Measurements from ENCODE around the gene MLX. TPM values are rescaled to one million over a fixed set of nuclear protein-coding genes. Genes with fewer than 3 reads are reported as not detected.

MLX gene
- total and polyA plus RNA-seq, 2 of the 8 experiments (the other 6 are each of a cell fraction or from before 2014, with no cell fraction given), result 27.0 to 27.5 TPM

DNA sequence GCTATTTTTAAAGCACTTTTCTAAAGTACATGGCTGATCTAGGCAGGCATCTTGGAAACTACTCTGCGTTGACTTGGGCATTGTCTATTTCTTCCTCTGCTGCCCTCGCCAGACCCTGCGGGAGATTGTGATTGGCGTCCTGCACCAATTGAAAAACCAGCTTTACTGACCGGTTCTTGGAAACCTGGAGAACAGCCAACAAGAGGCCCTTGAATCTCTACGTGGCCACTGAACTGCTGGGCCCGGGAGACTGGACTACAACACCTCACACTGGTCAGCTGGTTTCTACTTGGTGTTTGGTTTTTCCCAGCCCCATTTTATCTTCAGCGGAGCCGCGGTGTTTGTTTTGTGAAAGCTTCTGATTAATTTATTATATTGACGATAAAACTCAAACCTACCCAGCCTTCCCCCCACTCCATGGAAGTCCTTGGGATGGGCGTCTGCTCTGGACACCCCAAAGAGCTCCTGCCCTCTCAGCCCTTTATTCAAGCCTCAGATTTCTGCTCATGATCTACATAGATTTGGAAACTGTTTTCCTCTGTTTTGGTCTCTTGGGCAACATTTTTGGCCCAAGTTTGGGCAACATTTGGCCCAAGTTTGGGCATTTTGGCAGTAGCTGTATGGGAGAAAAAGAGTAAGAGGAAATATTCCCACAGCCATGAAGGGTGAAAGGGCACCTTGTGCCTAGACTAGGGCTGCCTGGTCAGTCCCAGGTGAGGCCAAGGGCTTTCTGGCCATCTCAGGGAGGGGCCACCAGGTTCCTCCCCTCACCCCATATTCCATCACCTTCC is 4.7 kb downstream of the MLX start:
- Histone ChIP-seq H3K18ac (ENCODE audit: extremely low read depth, low read length) (no peak overlapping the region), H3K79me2 (ENCODE audit: control insufficient read depth in 1 of 2, insufficient read depth in 2 of 2, low read length in 2 of 2) (peaks cover 0 to 17% of the 10 kb centered on the region in 2 experiments; a peak in 3 of 4 replicates), H3K4me3 (ENCODE audit: extremely low read depth in 1 of 4, insufficient read depth in 2 of 4, low read depth in 3 of 4, low read length in 4 of 4) (no peak overlapping the region), H2AK5ac (ENCODE audit: low read depth, low read length) (no peak overlapping the region), H3K4me2 (ENCODE audit: insufficient read depth in 1 of 2, low read depth in 2 of 2, low read length in 2 of 2) (no peak overlapping the region), H3K27me3 (replicated peaks in 1 of 4; ENCODE audit: control insufficient read depth in 3 of 4, extremely low read depth in 1 of 4, insufficient read depth in 3 of 4, low read length in 3 of 4) (no peaks in the 10 kb centered on the region), H3K9ac (replicated peaks in 1 of 4; ENCODE audit: extremely low read depth in 1 of 4, low read depth in 3 of 4, low read length in 3 of 4) (no peak overlapping the region; a peak in 2 of 7 replicates), H4K20me1 (replicated peaks in 1 of 2; ENCODE audit: control insufficient read depth in 1 of 2, insufficient read depth in 2 of 2, low read length in 2 of 2) (peaks cover 0 to 1% of the 10 kb centered on the region in 2 experiments), H4K91ac (replicated peaks; ENCODE audit: insufficient read length, low read length) (no peak overlapping the region), H3K27ac (ENCODE audit: low read depth, low read length) (no peak overlapping the region), H3K9me3 (ENCODE audit: insufficient read depth in 2 of 2, low read depth in 1 of 2, low read length in 1 of 2) (no peaks in the 10 kb centered on the region), H2BK15ac (ENCODE audit: low read length) (no peak overlapping the region), H3K23ac (ENCODE audit: insufficient read length) (no peak overlapping the region), H4K8ac (ENCODE audit: extremely low read depth, insufficient read depth, low read length) (no peak overlapping the region; the same call in 1 of the 2 replicates), H2BK120ac (replicated peaks; ENCODE audit: low read depth, low read length) (no peak overlapping the region), H3K4ac (replicated peaks; ENCODE audit: insufficient read length, low read depth, low read length) (no peak overlapping the region), H2BK20ac (ENCODE audit: low read length) (no peak overlapping the region), H2AFZ (ENCODE audit: low read length) (no peak overlapping the region), H4K5ac (ENCODE audit: insufficient read length, low read depth, low read length) (no peak overlapping the region), H3K14ac (ENCODE audit: insufficient read length) (no peak overlapping the region), H2BK12ac (ENCODE audit: low read depth, low read length) (no peak overlapping the region), H2BK5ac (ENCODE audit: low read depth, low read length) (no peak overlapping the region), H3K36me3 (ENCODE audit: control insufficient read depth in 2 of 4, insufficient read depth in 4 of 4, low read length in 3 of 4) (peaks cover 44 to 59% (median 55%) of the 10 kb centered on the region in 4 experiments), H3K23me2 (ENCODE audit: low read depth, low read length) (peaks cover 8% of the 10 kb centered on the region), H3K56ac (replicated peaks; ENCODE audit: insufficient read length, low read depth, low read length) (no peak overlapping the region), H3K79me1 (ENCODE audit: low read depth, low read length) (0 out of 2 replicates have a peak, but pooled peaks cover 3% of the 10 kb centered on the region), H3K4me1 (replicated peaks in 1 of 4; ENCODE audit: control insufficient read depth in 3 of 4, insufficient read depth in 4 of 4, low read length in 3 of 4) (peaks cover 0 to 7% (median 1%) of the 10 kb centered on the region in 4 experiments; a peak in 3 of 7 replicates)
- FAIRE-seq, result no peak
- 92% methylated on average over 12 of the region's 12 CpGs; no CpG with 5 or more reads in 1 of the 2 experiments for WGBS, 2 experiments (ENCODE audit: extremely low coverage in 1 of 2, insufficient coverage in 1 of 2, insufficient read length in 1 of 2, insufficient replicate concordance in 2 of 2, low coverage in 1 of 2, low lambda C conversion rate in 2 of 2, missing lambda C conversion rate in 1 of 2)
- no peak for DNase-seq (ENCODE audit: low read depth in 1 of 2, low spot score in 2 of 2)
- peak; percentile 50; the same call in 1 of the 2 replicates for TF ChIP-seq POLR2AphosphoS5 (IDR thresholded peaks at IDR 0.05; ENCODE audit: low read depth, low read length)
- TF ChIP-seq, protein P1, sequence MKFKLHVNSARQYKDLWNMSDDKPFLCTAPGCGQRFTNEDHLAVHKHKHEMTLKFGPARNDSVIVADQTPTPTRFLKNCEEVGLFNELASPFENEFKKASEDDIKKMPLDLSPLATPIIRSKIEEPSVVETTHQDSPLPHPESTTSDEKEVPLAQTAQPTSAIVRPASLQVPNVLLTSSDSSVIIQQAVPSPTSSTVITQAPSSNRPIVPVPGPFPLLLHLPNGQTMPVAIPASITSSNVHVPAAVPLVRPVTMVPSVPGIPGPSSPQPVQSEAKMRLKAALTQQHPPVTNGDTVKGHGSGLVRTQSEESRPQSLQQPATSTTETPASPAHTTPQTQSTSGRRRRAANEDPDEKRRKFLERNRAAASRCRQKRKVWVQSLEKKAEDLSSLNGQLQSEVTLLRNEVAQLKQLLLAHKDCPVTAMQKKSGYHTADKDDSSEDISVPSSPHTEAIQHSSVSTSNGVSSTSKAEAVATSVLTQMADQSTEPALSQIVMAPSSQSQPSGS (IDR thresholded peaks at IDR 0.05; ENCODE audit: low read length), result no peak
- ChIA-PET POLR2A (ENCODE audit: partially characterized antibody) (interaction anchor here (0.6 to 1.3 kb wide), 5 partner anchors 9 to 353 kb away, joined by 3 read pairs; no protein-coding TSS in a partner anchor), CTCF (ENCODE audit: partially characterized antibody) (interaction anchor here (0.9 to 1.1 kb wide), 3 partner anchors 15 to 246 kb away, joined by 3 to 4 read pairs (median 3); no protein-coding TSS in a partner anchor)
